GM12878 (cell line): ENCODE data around the gene ADAMTS18. TPM values are rescaled to one million over a fixed set of nuclear protein-coding genes. Genes with fewer than 3 reads are reported as not detected.

Source experiments
- ATAC-seq: fragments of 200-7000 bp; cut with Tn5 transposase; 3 replicates; pipeline ENCODE4 v1.9.1; 2020; ENCODE audit warnings: mild to moderate bottlenecking, moderate library complexity
- BruUV-seq: library from RNA; stranded (reverse); fragments of 400-500 nt; replicated peaks from 2 replicates; lab custom pipeline; 2021; lab: Mats Ljungman, UMichigan
- CTCF ChIA-PET: fragments of 300-600 bp; sonication (Branson Sonifier 250); formaldehyde crosslinking; extraction: SDS; loops from one replicate; lab custom pipeline; 2021; ENCODE audit warnings: inconsistent platforms; lab: Yijun Ruan, JAX
- POLR2A ChIA-PET: fragments of 350-600 bp; formaldehyde crosslinking; extraction: SDS; loops from one replicate; lab custom pipeline; 2021; ENCODE audit warnings: inconsistent platforms; lab: Charles Lee
- RAD21 ChIA-PET: fragments of 300-600 bp; sonication (Branson Sonifier 250); formaldehyde crosslinking; loops from one replicate; lab custom pipeline; 2023; ENCODE audit warnings: antibody characterized with exemption; ENCODE audit not compliant: unreplicated experiment; lab: Charles Lee
- SMC1A ChIA-PET: fragments of 300-600 bp; sonication (Branson Sonifier 250); formaldehyde crosslinking; loops from one replicate; lab custom pipeline; 2023; ENCODE audit not compliant: unreplicated experiment, uncharacterized antibody; lab: Charles Lee
- DNase-seq: peaks from one replicate; pipeline ENCODE4 v3.0.0-alpha.2; 2011; ENCODE audit warnings: low read depth, low spot score
- FAIRE-seq: peaks from 3 replicates; lab custom pipeline; 2011; peaks lifted over from hg19 to GRCh38; lab: Jason Lieb, UNC
- H2AFZ ChIP-seq: 2 replicates; pipeline ENCODE4 v1.6.0; 2011; ENCODE audit warnings: low read depth, low read length, control low read depth; ENCODE audit not compliant: control insufficient read depth
- H3K27ac ChIP-seq: 2 replicates; pipeline ENCODE4 v1.5.1; 2011; ENCODE audit warnings: control low read depth; ENCODE audit not compliant: control insufficient read depth, insufficient read depth
- H3K27me3 ChIP-seq, 2 experiments: replicated peaks in 1 of 2; 2 replicates each; pipeline versions ENCODE4 v1.6.0 to v1.6.1; 2011; ENCODE audit warnings: low read length in 1 of 2; ENCODE audit not compliant: control insufficient read depth in 2 of 2, insufficient read depth in 2 of 2
- H3K36me3 ChIP-seq, 2 experiments: 2 replicates each; pipeline ENCODE4 v1.5.1; 2011; ENCODE audit warnings: low read length in 1 of 2; ENCODE audit not compliant: control insufficient read depth in 2 of 2, insufficient read depth in 2 of 2
- H3K4me1 ChIP-seq: 2 replicates; pipeline ENCODE4 v1.6.1; 2011; ENCODE audit warnings: mild to moderate bottlenecking, low read length, moderate library complexity, mixed read lengths; ENCODE audit not compliant: control insufficient read depth, insufficient read depth
- H3K4me2 ChIP-seq: 2 replicates; pipeline ENCODE4 v1.6.0; 2011; ENCODE audit warnings: control low read depth; ENCODE audit not compliant: control insufficient read depth, insufficient read depth
- H3K4me3 ChIP-seq: fragments of 200-600 bp; sonication (generic); 2 replicates; pipeline ENCODE4 v1.5.1; 2016
- H3K79me2 ChIP-seq: 2 replicates; pipeline ENCODE4 v1.6.0; 2011; ENCODE audit warnings: low read length; ENCODE audit not compliant: control insufficient read depth, insufficient read depth
- H3K9ac ChIP-seq: 2 replicates; pipeline ENCODE4 v1.8.0; 2011; ENCODE audit warnings: low read length, control low read depth, mixed read lengths; ENCODE audit not compliant: control insufficient read depth, insufficient read depth
- H3K9me3 ChIP-seq: replicated peaks from 3 replicates; pipeline ENCODE4 v1.5.1; 2011; ENCODE audit warnings: mild to moderate bottlenecking, low read length; ENCODE audit not compliant: control insufficient read depth, insufficient read depth
- H4K20me1 ChIP-seq: 2 replicates; pipeline ENCODE4 v1.6.0; 2011; ENCODE audit not compliant: control insufficient read depth, insufficient read depth
- ATF7 ChIP-seq: fragments of 450-650 bp; IDR thresholded peaks from 2 replicates; pipeline ENCODE4 v1.6.1; 2016; ENCODE audit warnings: low read depth, mild to moderate bottlenecking
- BRCA1 ChIP-seq: IDR thresholded peaks from 2 replicates; pipeline ENCODE4 v1.6.1; 2011; ENCODE audit warnings: low read depth, low read length, improper control_type of control experiment
- CREB1 ChIP-seq: IDR thresholded peaks from 2 replicates; pipeline ENCODE4 v1.6.1; 2012; ENCODE audit warnings: low read depth, mild to moderate bottlenecking, inconsistent platforms
- CREM ChIP-seq: IDR thresholded peaks from 2 replicates; pipeline ENCODE4 v1.6.1; 2014; ENCODE audit warnings: antibody characterized with exemption, low read depth
- FOXK2 ChIP-seq: fragments of 450-650 bp; IDR thresholded peaks from 2 replicates; pipeline ENCODE4 v1.6.1; 2017; ENCODE audit warnings: mild to moderate bottlenecking, moderate library complexity
- JUND ChIP-seq: IDR thresholded peaks from 2 replicates; pipeline ENCODE4 v1.6.1; 2012; ENCODE audit warnings: low read depth, mild to moderate bottlenecking, low read length, improper control_type of control experiment, moderate library complexity
- NFIC ChIP-seq: IDR thresholded peaks from 2 replicates; pipeline ENCODE4 v1.6.1; 2012; ENCODE audit warnings: low read depth, mild to moderate bottlenecking, inconsistent platforms, low read length, moderate library complexity
- POLR2A ChIP-seq: IDR thresholded peaks from 2 replicates; pipeline ENCODE4 v1.6.1; 2011; ENCODE audit warnings: low read depth, mild to moderate bottlenecking, low read length
- RUNX3 ChIP-seq: IDR thresholded peaks from 2 replicates; pipeline ENCODE4 v1.6.1; 2012; ENCODE audit warnings: low read length, inconsistent platforms
- SIN3A ChIP-seq: IDR thresholded peaks from 2 replicates; pipeline ENCODE4 v1.6.1; 2012; ENCODE audit warnings: low read depth, low read length, improper control_type of control experiment
- TCF3 ChIP-seq: IDR thresholded peaks from 2 replicates; pipeline ENCODE4 v1.6.1; 2012; ENCODE audit warnings: low read depth, mild to moderate bottlenecking, low read length, borderline replicate concordance; ENCODE audit not compliant: insufficient read depth
- YBX1 ChIP-seq: fragments of 450-650 bp; IDR thresholded peaks from 2 replicates; pipeline ENCODE4 v1.6.1; 2016; ENCODE audit warnings: antibody characterized with exemption
- YY1 ChIP-seq: IDR thresholded peaks from 2 replicates; pipeline ENCODE4 v1.6.1; 2011; ENCODE audit warnings: low read depth, mild to moderate bottlenecking, low read length
- WGBS: methylation state at CpG from one replicate; pipeline ENCODE4 v1.1.6; 2016; ENCODE audit warnings: low lambda C conversion rate; ENCODE audit not compliant: insufficient replicate concordance, insufficient coverage; ENCODE audit errors: missing lambda C conversion rate; 5-methylcytosine and 5-hydroxymethylcytosine counted together
- in situ Hi-C: fragments of 300-500 bp; cut with MboI; formaldehyde crosslinking; loops from 9 replicates; pipeline ENCODE4 v1.14.3; 2018; ENCODE audit warnings: mixed read lengths
- intact Hi-C: fragments of 100-400 bp; cut with micrococcal nuclease; formaldehyde crosslinking; loops from one replicate; pipeline ENCODE4 v1.14.2; 2022; ENCODE audit not compliant: unreplicated experiment
- polyA plus RNA-seq, 11 experiments: library from polyadenylated mRNA; depleted of rRNA in 4 of 11; unstranded in 6 of 11; stranded (reverse) in 5 of 11; fragments of >200 nt; fragmentation: Nextera tagmentation in 4 of 11; fragmentation: Illumina TruSeq in 1 of 11; extraction: Ambion mirVana in 4 of 11; extraction: Trizol in 1 of 11; gene quantifications; 1 replicate in 1 of 11; 2 replicates in 10 of 11; pipeline versions ENCODE4 v1.2.1 to v1.2.3, GENCODE V29; 2011 to 2016; ENCODE audit warnings: inconsistent platforms in 2 of 11, missing spikeins in 2 of 11, low read depth in 1 of 11
- total RNA-seq, 4 experiments: library from RNA; depleted of rRNA in 3 of 4; stranded (reverse); fragments of >200 nt in 3 of 4; fragmentation: Illumina TruSeq in 1 of 4; extraction: Trizol in 1 of 4; gene quantifications; 2 replicates each; pipeline versions ENCODE4 v1.2.1 to v1.2.3, GENCODE V29; 2013 to 2021
- TF ChIP-seq, protein P1 (sequence below): fragments of 450-650 bp; IDR thresholded peaks from 2 replicates; pipeline ENCODE4 v1.6.1; 2018; ENCODE audit warnings: borderline replicate concordance, mild to moderate bottlenecking; ENCODE audit not compliant: partially characterized antibody
- TF ChIP-seq, protein P2 (sequence below): IDR thresholded peaks from 2 replicates; pipeline ENCODE4 v1.6.1; 2011; ENCODE audit warnings: borderline replicate concordance, low read depth, mild to moderate bottlenecking, moderate library complexity, mixed read lengths, low read length; ENCODE audit not compliant: insufficient read depth; ENCODE audit errors: extremely low read length

ADAMTS18 gene
- total and polyA plus RNA-seq, 10 of the 15 experiments (the other 5 are each of a cell fraction or from before 2014, with no cell fraction given): not detected

DNA sequence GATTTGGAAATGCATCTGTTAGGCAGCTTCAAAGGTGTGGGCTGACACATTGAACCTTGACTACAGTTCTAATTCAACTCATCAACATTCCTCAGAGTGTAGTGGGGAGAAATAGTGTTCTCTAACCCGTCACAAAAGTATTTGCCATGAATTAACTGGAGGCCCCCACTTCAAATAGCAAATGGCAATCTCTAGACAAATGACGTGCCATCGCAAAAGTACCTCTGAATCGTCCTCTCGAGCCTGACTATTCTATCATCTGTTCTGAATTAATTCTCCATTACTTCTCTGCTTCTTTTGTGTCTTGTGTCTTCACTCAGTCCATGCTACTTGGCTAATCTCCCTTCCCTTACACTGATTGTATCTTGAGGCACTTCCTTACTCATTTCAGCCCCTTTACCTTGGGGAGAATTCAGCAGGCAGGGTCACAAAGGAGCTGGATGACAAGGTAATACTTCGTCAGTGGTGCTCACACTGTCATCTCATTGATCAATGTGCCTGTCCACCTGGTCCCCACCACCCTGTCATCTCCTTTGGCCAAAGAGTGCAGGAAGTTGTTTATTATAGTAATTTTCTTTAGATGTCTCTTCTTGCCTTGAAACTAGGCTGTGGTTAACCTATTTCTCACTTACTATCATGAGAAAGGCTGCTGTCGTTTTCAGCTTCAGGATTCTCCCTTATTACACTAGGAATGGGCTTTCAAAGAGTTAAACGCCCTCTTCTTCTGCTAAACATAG lies 127.2 kb downstream of the ADAMTS18 start:
- H3K9ac ChIP-seq: no peak overlapping the region
- H3K79me2 ChIP-seq: no peaks in the 10 kb centered on the region
- no peak for TF ChIP-seq YBX1
- peak; percentile 50; the same call in 1 of the 2 replicates for TF ChIP-seq RUNX3
- no peak for TF ChIP-seq JUND
- TF ChIP-seq CREM: 0 out of 2 replicates have a peak, but pooled peaks have one; percentile 13
- TF ChIP-seq ATF7: no peak
- no peak overlapping the region for H2AFZ ChIP-seq
- no peak overlapping the region for H3K4me3 ChIP-seq
- SMC1A ChIA-PET: no interaction called here
- peak; percentile 77 for ATAC-seq
- POLR2A ChIA-PET: interaction anchor here (0.6 kb wide), 1 partner anchor 25 kb away, joined by 3 read pairs; no protein-coding TSS in a partner anchor
- FAIRE-seq: no peak
- in situ Hi-C loops (no loop called here), intact Hi-C loops (no loop called here)
- no peaks in the 10 kb centered on the region for H4K20me1 ChIP-seq
- no peak overlapping the region for H3K27ac ChIP-seq
- DNase-seq: no peak
- H3K4me1 ChIP-seq: no peaks in the 10 kb centered on the region
- H3K36me3 ChIP-seq: no peaks in the 10 kb centered on the region
- no peak overlapping the region for H3K4me2 ChIP-seq
- 18% methylated on average over 8 of the region's 8 CpGs for WGBS
- no TSS peak for BruUV-seq
- CTCF ChIA-PET: interaction anchor here (1.7 to 2.7 kb wide), 2 partner anchors 10 to 17 kb away, joined by 3 to 6 read pairs; no protein-coding TSS in a partner anchor
- no peaks in the 10 kb centered on the region for H3K9me3 ChIP-seq
- RAD21 ChIA-PET: no interaction called here
- H3K27me3 ChIP-seq: peaks cover 0 to 2% of the 10 kb centered on the region in 2 experiments; a peak in 1 of 4 replicates

DNA sequence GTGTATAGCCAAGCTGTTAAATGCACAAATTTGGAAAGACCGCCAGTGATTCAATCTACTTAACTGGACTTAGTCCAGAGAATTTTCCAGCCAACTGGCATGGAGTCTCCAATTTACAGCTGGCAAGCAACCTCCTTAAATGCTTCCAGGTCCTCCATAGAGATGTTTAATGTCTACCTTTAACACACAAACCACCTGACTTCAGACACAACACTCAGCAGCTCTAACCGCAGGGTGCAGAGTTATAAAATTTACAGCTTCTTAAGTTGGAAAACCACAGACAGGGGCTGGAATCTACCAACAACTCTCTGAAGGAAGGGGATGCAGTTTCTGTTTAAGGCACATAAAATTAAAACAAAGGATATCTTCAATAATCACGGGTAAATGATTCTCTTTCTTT lies 128.8 kb downstream of the ADAMTS18 start:
- DNase-seq (no peak), FAIRE-seq (no peak), ATAC-seq (no peak)
- ChIA-PET RAD21 (no interaction called here), SMC1A (interaction anchor here (0.8 kb wide), 1 partner anchor 278 kb away, joined by 3 read pairs; no protein-coding TSS in a partner anchor), POLR2A (no interaction called here), CTCF (interaction anchor here (1.7 kb wide), 1 partner anchor 15 kb away, joined by 3 read pairs; no protein-coding TSS in a partner anchor)
- Histone ChIP-seq H3K79me2 (no peaks in the 10 kb centered on the region), H2AFZ (no peak overlapping the region), H3K4me3 (no peak overlapping the region), H4K20me1 (no peaks in the 10 kb centered on the region), H3K27me3 (peaks cover 0 to 2% of the 10 kb centered on the region in 2 experiments; a peak in 1 of 4 replicates), H3K9me3 (no peaks in the 10 kb centered on the region), H3K9ac (no peak overlapping the region), H3K4me2 (no peak overlapping the region), H3K36me3 (no peaks in the 10 kb centered on the region), H3K27ac (no peak overlapping the region), H3K4me1 (no peaks in the 10 kb centered on the region)
- 52% methylated on average over 3 of the region's 3 CpGs for WGBS
- BruUV-seq: no TSS peak
- intact Hi-C loops (no loop called here), in situ Hi-C loops (no loop called here)
- TF ChIP-seq YY1 (no peak), TCF3 (no peak), YBX1 (no peak), POLR2A (no peak), NFIC (no peak), SIN3A (no peak), CREM (no peak), BRCA1 (no peak), CREB1 (no peak), FOXK2 (no peak)
- TF ChIP-seq, protein P1, sequence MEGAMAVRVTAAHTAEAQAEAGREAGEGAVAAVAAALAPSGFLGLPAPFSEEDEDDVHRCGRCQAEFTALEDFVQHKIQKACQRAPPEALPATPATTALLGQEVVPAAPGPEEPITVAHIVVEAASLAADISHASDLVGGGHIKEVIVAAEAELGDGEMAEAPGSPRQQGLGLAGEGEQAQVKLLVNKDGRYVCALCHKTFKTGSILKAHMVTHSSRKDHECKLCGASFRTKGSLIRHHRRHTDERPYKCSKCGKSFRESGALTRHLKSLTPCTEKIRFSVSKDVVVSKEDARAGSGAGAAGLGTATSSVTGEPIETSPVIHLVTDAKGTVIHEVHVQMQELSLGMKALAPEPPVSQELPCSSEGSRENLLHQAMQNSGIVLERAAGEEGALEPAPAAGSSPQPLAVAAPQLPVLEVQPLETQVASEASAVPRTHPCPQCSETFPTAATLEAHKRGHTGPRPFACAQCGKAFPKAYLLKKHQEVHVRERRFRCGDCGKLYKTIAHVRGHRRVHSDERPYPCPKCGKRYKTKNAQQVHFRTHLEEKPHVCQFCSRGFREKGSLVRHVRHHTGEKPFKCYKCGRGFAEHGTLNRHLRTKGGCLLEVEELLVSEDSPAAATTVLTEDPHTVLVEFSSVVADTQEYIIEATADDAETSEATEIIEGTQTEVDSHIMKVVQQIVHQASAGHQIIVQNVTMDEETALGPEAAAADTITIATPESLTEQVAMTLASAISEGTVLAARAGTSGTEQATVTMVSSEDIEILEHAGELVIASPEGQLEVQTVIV: no peak
- TF ChIP-seq, protein P2, sequence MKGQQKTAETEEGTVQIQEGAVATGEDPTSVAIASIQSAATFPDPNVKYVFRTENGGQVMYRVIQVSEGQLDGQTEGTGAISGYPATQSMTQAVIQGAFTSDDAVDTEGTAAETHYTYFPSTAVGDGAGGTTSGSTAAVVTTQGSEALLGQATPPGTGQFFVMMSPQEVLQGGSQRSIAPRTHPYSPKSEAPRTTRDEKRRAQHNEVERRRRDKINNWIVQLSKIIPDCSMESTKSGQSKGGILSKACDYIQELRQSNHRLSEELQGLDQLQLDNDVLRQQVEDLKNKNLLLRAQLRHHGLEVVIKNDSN: no peak
